Astrocyte (in vitro differentiated cells and primary cell): ENCODE data around the gene LRP4.

Experiments
- CTCF ChIP-seq: IDR thresholded peaks from 2 replicates; pipeline ENCODE4 v1.5.1; 2011; ENCODE audit warnings: low read depth, mild to moderate bottlenecking, inconsistent platforms, low read length, moderate library complexity; ENCODE audit not compliant: insufficient read depth
- EZH2 ChIP-seq: IDR thresholded peaks from 2 replicates; pipeline ENCODE4 v1.6.1; 2012; ENCODE audit warnings: mild to moderate bottlenecking, low read length, inconsistent platforms; ENCODE audit not compliant: insufficient read depth

- TF ChIP-seq EZH2 = no peak
- no peak for TF ChIP-seq CTCF
These were observed 18.1 kb upstream of the LRP4 start, which contains the start of gene CSTPP1 for GRCh38 chr11:46936138-46937110.
